Peyer's patch (tissue), 4 donors: ENCODE results near the gene USP37. TPM values are rescaled to one million over a fixed set of nuclear protein-coding genes. Genes with fewer than 3 reads are reported as not detected.

Source experiments
- DNase-seq, 3 donors: peaks; one replicate each; pipeline ENCODE4 v3.0.0-alpha.2; 2017 to 2019
- H3K27ac ChIP-seq, 4 donors: fragments of 200-600 bp; sonication (generic); one replicate each; pipeline ENCODE4 v1.5.1; 2016 to 2019
- H3K27me3 ChIP-seq, 2 donors: fragments of 200-600 bp; sonication (generic); one replicate each; pipeline ENCODE4 v1.5.1; 2019
- H3K36me3 ChIP-seq, 3 donors: fragments of 200-600 bp; sonication (generic); one replicate each; pipeline ENCODE4 v1.5.1; 2016 to 2019
- H3K4me1 ChIP-seq, 4 donors: fragments of 200-600 bp; sonication (generic); one replicate each; pipeline ENCODE4 v1.5.1; 2016 to 2019
- H3K4me3 ChIP-seq, 4 donors: fragments of 200-600 bp; sonication (generic); 1 replicate in 3 of 4; 2 replicates in 1 of 4; pipeline ENCODE4 v1.5.1; 2016 to 2019; ENCODE audit warnings: mild to moderate bottlenecking in 1 of 4
- H3K9me3 ChIP-seq, 4 donors: fragments of 200-600 bp; sonication (generic); one replicate each; pipeline ENCODE4 v1.5.1; 2016 to 2019; ENCODE audit warnings: mild to moderate bottlenecking in 1 of 4
- POLR2A ChIP-seq, 2 donors: fragments of 450-650 bp; IDR thresholded peaks; one replicate each; pipeline ENCODE4 v1.5.1; 2017; ENCODE audit warnings: antibody characterized with exemption in 2 of 2, mild to moderate bottlenecking in 2 of 2, moderate library complexity in 2 of 2
- total RNA-seq, 4 donors: library from RNA; depleted of rRNA; stranded (reverse); fragments of >200 nt; gene quantifications; one replicate each; pipeline ENCODE4 v1.1.0, GENCODE V29; 2016
- TF ChIP-seq, protein P1 (sequence below), 6 experiments: fragments of 450-650 bp in 4 of 6; fragments of 200-600 bp in 2 of 6; sonication (generic) in 1 of 6; IDR thresholded peaks; one replicate each; pipeline ENCODE4 v1.5.1; 2017 to 2019; ENCODE audit warnings: antibody characterized with exemption in 6 of 6, mild to moderate bottlenecking in 3 of 6, moderate library complexity in 1 of 6

The USP37 gene
- total RNA-seq, 4 donors from 2014 or later = 12.6 to 44.6 (median 21.8) TPM

DNA sequence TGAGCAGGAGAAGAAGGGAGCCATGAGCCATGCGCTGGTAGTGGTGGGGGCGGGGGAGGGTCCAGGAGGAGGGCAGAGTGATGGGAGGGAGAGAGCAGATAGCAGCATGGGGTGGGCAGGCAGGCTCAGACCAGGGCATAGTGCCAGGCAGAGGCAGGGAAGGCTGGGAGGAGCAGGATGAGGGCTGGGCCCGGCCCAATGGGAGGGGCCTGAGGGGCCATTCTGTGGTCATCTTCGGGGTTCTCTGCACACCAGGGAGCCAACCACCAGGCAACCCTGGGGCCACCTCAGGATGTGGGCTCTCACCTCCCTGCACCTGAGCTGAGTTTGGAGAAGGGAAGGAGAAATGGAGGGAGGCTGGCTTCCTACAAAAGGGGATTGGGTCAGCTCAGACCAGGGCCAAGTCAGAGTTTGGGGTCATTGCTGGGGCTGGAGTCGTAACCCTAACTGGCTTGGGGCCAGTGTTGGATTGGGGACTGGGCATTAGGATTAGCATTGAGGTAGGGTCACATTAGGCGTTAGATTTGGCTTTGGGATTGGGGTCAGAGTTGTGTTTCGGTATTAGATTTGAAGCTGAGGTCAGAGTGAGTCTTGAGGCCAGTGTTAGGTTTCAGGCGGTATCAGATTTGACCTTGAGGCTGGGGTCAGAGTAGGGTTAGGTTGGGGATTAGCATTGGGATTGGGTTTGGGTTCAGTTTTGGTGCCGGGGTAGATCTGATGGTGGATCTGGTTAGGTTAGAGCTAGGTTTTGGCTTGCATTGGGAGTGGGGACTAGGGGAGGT lies 138.0 kb downstream of the USP37 start:
- Histone ChIP-seq H3K27me3 (no peaks in the 10 kb centered on the region), H3K36me3 (peaks cover 0 to 67% (median 0%) of the 10 kb centered on the region in 3 donors), H3K9me3 (no peaks in the 10 kb centered on the region), H3K4me1 (no peaks in the 10 kb centered on the region), H3K4me3 (no peak overlapping the region), H3K27ac (no peak overlapping the region)
- DNase-seq = peak in 1 of 3 donors; percentile 39
- TF ChIP-seq POLR2A (IDR thresholded peaks at IDR 0.05) = no peak
- TF ChIP-seq, protein P1, sequence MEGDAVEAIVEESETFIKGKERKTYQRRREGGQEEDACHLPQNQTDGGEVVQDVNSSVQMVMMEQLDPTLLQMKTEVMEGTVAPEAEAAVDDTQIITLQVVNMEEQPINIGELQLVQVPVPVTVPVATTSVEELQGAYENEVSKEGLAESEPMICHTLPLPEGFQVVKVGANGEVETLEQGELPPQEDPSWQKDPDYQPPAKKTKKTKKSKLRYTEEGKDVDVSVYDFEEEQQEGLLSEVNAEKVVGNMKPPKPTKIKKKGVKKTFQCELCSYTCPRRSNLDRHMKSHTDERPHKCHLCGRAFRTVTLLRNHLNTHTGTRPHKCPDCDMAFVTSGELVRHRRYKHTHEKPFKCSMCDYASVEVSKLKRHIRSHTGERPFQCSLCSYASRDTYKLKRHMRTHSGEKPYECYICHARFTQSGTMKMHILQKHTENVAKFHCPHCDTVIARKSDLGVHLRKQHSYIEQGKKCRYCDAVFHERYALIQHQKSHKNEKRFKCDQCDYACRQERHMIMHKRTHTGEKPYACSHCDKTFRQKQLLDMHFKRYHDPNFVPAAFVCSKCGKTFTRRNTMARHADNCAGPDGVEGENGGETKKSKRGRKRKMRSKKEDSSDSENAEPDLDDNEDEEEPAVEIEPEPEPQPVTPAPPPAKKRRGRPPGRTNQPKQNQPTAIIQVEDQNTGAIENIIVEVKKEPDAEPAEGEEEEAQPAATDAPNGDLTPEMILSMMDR (IDR thresholded peaks at IDR 0.05) = no peak

DNA sequence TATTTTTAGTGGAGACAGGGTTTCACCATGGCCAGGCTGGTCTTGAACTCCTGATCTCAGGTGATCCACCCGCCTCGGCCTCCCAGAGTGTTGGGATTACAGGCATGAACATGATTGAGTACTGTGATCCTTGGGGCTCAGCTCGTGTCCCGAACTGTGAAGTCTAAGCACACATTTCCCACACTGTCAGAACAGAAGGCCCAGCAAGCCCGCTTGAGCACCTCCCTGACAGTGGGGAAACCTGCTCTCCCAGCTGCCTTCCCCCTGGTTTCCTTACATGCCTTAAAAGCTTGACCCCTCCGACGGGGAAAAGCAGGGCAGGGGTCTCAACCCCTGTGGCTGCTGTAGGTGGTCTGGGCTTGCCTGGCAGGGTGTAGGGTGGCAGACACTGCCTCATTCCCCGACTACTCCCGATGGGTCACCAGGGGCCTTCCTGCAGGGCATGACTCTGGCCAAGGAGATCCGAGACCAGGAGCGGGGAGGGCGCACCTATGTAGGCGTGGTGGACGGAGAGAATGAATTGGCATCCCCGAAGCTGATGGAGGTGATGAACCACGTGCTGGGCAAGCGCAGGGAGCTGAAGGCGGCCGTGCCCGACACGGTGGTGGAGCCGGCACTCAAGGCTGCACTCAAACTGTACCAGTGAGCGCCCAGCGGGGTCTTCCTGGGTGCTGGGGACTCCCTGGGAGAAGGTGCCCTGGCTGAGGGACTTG lies 139.1 kb downstream of the USP37 start:
- H3K27ac ChIP-seq = no peak overlapping the region
- H3K4me3 ChIP-seq = no peak overlapping the region
- TF ChIP-seq POLR2A (IDR thresholded peaks at IDR 0.05) = no peak
- TF ChIP-seq, protein P1 (IDR thresholded peaks at IDR 0.05) = no peak
- H3K9me3 ChIP-seq = no peaks in the 10 kb centered on the region
- DNase-seq = peak in 1 of 3 donors; percentile 45
- H3K4me1 ChIP-seq = no peaks in the 10 kb centered on the region
- H3K36me3 ChIP-seq = peaks cover 0 to 66% (median 0%) of the 10 kb centered on the region in 3 donors
- no peaks in the 10 kb centered on the region for H3K27me3 ChIP-seq

DNA sequence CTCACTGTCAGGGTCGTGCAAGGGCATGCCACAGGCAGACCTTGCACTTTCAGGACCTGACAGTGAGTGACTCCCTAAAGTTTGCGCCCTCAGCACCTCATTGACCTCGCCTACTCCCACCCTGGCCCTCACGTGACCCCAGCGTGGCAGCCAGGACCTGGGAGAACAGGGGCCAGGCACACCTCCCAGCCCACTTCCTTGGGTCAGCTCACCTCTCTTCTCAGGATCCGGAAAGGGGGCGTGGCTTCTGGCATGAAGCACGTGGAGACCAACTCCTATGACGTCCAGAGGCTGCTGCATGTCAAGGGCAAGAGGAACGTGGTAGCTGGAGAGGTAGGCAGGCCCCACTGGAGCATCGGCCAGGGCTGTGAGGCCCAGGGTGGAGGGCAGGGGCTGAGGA lies 140.4 kb downstream of the USP37 start:
- DNase-seq = peak in 1 of 3 donors; percentile 41
- Histone ChIP-seq H3K4me3 (no peak overlapping the region), H3K36me3 (peaks cover 0 to 69% (median 0%) of the 10 kb centered on the region in 3 donors), H3K27me3 (no peaks in the 10 kb centered on the region), H3K27ac (no peak overlapping the region), H3K4me1 (no peaks in the 10 kb centered on the region), H3K9me3 (no peaks in the 10 kb centered on the region)
- TF ChIP-seq POLR2A (IDR thresholded peaks at IDR 0.05) = no peak
- TF ChIP-seq, protein P1 (IDR thresholded peaks at IDR 0.05) = no peak

DNA sequence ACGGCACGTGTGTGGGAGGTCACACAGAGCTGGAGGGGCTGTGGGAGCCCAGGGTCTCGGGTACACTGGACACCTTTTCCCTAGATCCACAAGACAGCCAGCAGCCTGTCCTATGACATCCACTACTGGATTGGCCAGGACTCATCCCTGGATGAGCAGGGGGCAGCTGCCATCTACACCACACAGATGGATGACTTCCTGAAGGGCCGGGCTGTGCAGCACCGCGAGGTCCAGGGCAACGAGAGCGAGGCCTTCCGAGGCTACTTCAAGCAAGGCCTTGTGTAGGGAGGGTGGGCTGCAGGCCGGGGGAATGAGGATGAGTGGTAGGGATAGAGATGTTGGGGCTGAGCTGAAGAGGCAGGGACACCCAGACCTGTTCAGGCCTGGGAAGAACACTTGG lies 142.6 kb downstream of the USP37 start:
- DNase-seq = no peak
- H3K27ac ChIP-seq = no peak overlapping the region
- no peaks in the 10 kb centered on the region for H3K27me3 ChIP-seq
- no peaks in the 10 kb centered on the region for H3K4me1 ChIP-seq
- no peaks in the 10 kb centered on the region for H3K9me3 ChIP-seq
- TF ChIP-seq, protein P1 (IDR thresholded peaks at IDR 0.05) = no peak
- TF ChIP-seq POLR2A (IDR thresholded peaks at IDR 0.05) = no peak
- no peak overlapping the region for H3K4me3 ChIP-seq
- peaks cover 0 to 65% (median 0%) of the 10 kb centered on the region in 3 donors for H3K36me3 ChIP-seq

DNA sequence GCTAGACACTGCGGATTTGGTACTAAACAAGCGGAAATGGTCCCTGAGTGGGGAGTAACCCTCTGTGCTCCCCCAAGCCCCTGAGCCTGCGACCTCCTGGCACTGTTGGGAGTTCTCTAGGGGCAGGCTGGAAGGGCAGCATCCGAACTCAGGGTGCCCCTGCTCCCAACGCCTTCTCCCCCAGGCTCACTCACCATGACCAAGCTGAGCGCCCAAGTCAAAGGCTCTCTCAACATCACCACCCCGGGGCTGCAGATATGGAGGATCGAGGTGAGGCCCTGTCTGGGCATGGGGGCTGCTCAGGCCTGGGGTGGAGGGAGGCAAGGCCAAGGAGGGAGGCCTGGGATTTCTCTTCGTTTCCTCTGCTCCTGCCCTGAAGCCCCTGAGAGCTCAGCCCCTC lies 144.6 kb downstream of the USP37 start:
- peak overlapping the region in 1 of 4 donors; percentile 11 for H3K4me3 ChIP-seq

More for the DNA sequence above, 144.6 kb downstream of the USP37 start:
- TF ChIP-seq, protein P1 (IDR thresholded peaks at IDR 0.05) = no peak
- no peak for TF ChIP-seq POLR2A (IDR thresholded peaks at IDR 0.05)
- peaks cover 0 to 1% (median 0%) of the 10 kb centered on the region in 4 donors for H3K4me1 ChIP-seq
- peaks cover 0 to 48% (median 0%) of the 10 kb centered on the region in 3 donors for H3K36me3 ChIP-seq
- H3K27ac ChIP-seq = no peak overlapping the region
- no peaks in the 10 kb centered on the region for H3K27me3 ChIP-seq
- no peaks in the 10 kb centered on the region for H3K9me3 ChIP-seq
- no peak for DNase-seq
